HG02798 (cell line): ENCODE measurements around the gene AFF1.
"Not testable (repeated sequence)": the region's sequence is repeated elsewhere in the genome, so short reads cannot be mapped to it uniquely, and the experiment has no call there.

ENCODE experiments used
- ATAC-seq: cut with Tn5 transposase; IDR thresholded peaks from one replicate; pipeline ENCODE4 v1.9.1; 2021; ENCODE audit warnings: mild to moderate bottlenecking; ENCODE audit not compliant: unreplicated experiment, poor library complexity

Gene AFF1

GRCh38 chr4:87030124-87030523 lies 95.3 kb downstream of the AFF1 start:
- ATAC-seq: no peak

- no peak for ATAC-seq
These were observed 96.1 kb downstream of the AFF1 start for GRCh38 chr4:87030755-87031441.

DNA sequence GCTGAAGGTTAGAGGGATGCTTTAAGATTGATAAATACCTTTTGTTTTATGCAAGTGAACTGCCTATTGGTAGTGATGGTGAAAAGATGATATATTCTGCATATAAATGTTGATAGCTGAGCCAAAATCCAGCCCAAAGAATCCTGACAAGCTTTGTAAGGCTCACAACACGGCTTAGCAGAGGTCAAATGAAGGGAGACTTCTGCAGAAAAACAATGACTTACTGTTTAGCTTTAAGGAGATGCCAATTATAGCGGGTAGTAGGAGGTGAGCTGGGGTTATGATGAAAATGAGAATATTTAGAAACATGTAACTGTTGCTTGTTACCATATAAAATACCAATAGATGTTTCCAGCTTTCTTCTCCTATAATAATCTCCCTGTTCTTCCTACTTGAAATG lies 97.1 kb downstream of the AFF1 start:
- ATAC-seq: no peak

DNA sequence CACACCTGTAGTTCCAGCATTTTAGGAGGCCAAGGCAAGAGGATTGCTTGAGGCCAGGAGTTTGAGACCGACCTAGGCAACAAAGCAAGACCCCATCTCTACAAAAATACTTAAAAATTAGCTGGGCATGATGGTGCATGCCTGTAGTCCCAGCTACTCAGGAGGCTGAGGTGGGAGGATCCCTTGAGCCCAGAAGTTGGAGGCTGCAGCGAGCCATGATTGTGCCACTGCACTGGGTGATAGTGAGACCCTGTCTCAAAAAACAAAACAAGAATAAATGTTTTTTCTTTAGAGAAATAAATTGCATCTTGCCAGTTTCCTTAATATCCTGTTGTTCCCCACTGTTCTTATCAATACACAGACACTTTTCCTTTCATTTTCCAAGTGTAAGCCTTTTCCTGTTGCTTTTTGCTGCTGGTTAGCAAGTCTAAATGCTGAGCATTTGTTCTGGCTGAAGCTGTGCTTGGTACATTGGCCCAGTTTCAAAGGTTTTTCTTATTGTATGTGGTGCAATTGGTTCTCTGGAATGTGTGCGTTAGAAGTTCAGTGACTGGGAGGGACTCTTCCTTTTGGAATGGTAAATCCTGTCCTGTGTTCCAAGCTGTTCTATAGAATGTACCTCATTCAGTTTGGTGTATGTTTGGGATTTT lies 98.2 kb downstream of the AFF1 start:
- ATAC-seq: no peak

DNA sequence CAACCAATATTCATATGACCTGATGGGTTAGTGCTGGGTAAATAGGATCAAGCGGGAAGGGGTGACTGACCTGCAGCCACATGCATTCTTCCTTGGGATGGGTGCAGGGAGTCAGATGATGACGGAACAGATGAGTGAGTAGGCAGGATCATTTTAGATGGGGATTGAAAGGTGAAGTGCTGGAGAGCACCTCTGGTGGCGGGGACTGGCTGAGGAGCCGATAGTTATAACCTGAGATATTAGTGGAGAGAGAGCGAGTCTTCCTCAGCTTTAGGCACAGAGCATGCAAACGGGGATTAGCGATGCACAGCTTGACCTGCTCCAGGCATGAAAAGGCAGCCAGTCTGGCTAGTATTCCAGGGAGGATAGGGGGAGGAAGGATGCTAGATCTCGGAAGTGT lies 99.1 kb downstream of the AFF1 start:
- no peak for ATAC-seq

DNA sequence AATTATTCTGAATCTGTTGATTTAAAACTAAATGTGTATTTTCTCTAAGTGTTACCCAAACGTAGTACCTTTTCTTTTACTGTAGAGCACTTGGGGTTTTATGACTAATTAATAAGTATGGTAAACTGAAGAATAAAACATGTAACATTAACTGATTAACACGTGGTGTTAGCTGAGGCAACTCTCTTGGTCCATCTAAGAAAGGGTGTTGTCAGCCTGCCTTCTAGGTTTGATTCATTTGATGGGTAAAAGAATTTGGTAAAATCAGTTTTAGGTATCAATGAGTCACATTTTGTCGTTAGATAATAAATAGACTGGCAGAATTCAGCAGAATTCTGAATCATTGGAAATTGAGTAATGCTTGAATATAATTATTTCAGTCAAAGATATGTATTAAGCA lies 99.7 kb downstream of the AFF1 start:
- ATAC-seq: no peak

DNA sequence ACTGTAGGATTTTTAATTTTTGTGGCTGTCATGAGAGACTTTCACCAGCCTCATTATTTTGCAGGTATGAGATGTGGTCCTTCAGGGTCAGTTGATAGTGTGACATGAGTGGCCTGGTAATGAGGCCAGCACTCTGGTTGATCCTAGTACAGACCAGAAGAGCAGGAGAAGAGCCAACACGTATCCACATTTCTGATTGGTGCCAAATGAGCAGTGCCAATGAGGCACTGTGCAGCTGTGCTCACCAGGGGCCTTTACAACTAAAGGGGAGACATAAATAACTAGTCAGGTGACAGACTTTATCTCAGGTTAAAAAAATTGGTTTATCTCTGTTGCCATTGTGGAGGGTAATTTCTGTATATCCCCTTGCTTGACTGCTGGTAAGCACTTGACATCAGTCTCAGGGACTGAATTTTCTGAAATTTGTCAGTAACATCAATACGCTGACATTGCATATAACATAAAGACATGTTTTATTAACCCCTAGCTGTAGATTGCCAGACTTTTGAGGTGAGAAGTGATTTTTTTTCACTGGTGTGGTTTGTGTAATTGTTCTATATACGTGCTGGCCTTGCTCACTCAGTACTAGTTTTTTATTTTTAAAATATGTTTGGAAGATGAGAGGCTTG lies 101.2 kb downstream of the AFF1 start:
- ATAC-seq: no peak

GRCh38 chr4:87036713-87037112 lies 101.9 kb downstream of the AFF1 start:
- no peak for ATAC-seq

DNA sequence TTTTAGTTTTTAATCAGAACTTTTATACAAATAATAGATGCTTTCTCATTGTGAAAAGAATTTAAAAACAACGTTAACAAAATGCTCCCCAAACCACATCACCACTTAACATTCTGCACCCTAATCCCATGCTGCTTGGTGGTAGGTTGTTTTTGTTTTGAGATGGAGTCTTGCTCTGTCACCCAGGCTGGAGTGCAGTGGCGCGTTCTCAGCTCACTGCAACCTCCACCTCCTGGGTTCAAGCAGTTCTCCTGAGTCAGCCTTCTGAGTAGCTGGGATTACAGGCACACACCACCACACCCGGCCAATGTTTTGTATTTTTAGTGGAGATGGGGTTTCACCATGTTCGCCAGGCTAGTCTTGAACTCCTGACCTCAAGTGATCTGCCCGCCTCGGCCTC lies 102.4 kb downstream of the AFF1 start:
- ATAC-seq: not testable (repeated sequence)

- ATAC-seq: no peak
These were observed 103.0 kb downstream of the AFF1 start for GRCh38 chr4:87037671-87038334.

GRCh38 chr4:87038837-87039615 lies 104.2 kb downstream of the AFF1 start:
- ATAC-seq: peak; percentile 35

DNA sequence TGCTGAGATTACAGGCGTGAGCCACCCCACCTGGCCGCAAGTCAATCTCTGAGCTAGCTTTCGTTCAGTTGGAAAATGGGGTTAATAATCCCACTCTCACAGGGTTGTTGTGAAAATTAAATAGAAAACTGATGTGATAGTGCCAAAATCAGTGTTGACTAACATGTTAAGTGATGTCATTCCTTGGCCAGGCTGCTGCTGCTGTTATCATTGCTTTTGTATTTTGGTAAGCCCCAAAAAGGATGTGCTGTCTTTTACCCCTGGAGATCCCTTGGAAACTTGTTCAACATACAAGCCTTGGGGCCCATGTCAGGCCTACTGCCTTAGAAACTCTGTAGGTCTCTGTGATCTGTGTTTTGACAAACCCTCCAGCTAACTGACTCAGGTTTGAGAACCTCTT lies 106.3 kb downstream of the AFF1 start:
- no peak for ATAC-seq

GRCh38 chr4:87042221-87042620 lies 107.4 kb downstream of the AFF1 start:
- no peak for ATAC-seq

- peak; percentile 39 for ATAC-seq
These were observed 108.4 kb downstream of the AFF1 start for GRCh38 chr4:87042986-87043820.

DNA sequence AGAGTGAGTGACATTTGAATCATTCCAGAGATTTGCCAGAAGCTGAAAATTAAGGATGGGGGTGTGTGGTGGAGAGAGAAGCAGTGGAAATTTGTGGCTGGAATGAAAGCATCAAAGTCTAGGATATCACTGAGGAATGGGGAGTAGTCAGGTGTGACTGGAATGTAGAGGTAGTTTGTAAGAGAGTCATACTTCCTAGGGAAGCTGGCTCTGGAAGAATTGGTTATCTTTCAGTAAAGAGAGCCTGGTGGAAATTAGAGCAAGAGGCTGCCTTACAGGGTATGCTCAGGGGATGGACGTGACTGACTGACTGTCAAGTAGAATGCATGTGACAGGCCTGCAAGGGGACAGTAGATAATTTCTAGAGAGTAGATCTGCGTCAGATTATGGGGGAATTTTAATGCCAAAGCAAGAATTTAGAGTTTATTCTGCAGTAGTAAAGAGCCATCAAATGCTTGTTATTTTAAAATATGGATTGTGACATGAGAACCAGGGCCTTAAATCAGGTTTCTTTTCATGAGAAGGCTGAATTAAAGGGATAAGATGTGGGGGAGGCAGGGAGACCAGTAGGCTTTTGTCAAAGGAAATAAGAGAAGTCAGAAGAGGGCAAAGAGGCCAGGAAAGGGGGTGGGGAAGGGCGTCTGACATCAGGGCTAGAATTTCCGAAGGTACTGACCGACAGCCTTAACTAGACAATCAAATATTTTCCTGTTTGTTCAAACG lies 109.9 kb downstream of the AFF1 start:
- no peak for ATAC-seq

DNA sequence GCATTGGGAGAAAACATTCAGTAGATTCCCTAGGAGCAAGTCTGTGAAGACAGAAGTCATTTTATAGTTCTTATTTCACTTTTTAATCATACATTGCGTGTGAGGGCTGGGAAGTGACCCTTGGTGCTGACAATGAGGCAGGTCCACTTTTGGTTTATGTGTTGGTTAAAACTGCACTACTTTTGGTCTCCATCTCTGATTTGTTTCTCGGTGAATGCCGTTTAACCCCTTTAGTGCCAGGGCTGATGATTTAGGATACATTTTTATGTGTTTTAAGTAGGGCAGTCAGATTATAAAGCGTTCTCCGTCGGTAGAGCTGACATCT lies 110.4 kb downstream of the AFF1 start:
- no peak for ATAC-seq

DNA sequence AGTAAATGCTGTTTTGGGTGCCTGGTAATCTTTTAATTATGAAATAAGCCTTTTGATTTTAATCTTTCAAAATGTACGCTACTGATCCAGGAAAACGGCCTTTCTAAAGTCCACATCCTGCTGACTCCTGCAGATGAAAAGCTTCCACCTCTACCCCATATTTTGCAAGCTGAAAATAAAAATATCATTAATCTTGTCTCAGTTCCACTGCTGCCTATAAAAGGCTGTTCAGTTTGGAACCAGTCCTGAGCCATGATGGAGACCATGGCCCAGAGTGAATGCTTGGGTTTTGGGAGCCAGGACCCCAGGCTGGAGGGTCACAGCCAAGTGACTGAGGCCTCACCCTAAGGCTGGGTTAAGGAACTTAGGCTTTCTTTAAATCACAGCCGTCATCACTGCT lies 110.8 kb downstream of the AFF1 start:
- no peak for ATAC-seq

DNA sequence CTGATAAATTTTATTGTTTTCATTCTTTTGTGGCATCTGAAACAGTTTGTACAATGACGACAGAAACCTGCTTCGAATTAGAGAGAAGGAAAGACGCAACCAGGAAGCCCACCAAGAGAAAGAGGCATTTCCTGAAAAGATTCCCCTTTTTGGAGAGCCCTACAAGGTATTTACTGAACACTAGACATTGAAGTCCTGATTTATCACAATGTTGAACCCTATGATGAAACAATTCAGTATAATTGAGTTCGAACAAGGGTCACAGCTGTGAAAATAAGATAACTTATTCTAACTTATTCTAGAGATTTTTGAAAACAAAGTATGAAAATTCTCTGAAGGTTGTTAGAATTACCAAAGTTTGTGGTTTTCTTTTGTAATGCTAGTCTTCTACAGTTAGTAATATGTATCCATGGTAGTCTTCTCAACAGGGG lies 111.3 kb downstream of the AFF1 start:
- ATAC-seq: no peak

- no peak for ATAC-seq
These were observed 112.5 kb downstream of the AFF1 start for GRCh38 chr4:87047281-87047798.
